COLO829 (cell line): ENCODE data around the gene SHLD1.

Source experiments
- DNase-seq: peaks from one replicate; pipeline ENCODE4 v3.0.0; 2012; ENCODE audit warnings: low spot score

The SHLD1 gene

GRCh38 chr20:5893052-5893451 is 142.9 kb downstream of the SHLD1 start:
- no peak for DNase-seq

- no peak for DNase-seq
Measured at GRCh38 chr20:5893621-5894020, 143.4 kb downstream of the SHLD1 start.

GRCh38 chr20:5895626-5896025 is 145.4 kb downstream of the SHLD1 start:
- DNase-seq: no peak

GRCh38 chr20:5899444-5899843 is 149.2 kb downstream of the SHLD1 start:
- no peak for DNase-seq

- DNase-seq: no peak
Measured at GRCh38 chr20:5900908-5901307, 150.7 kb downstream of the SHLD1 start.

GRCh38 chr20:5908981-5909380 is 158.8 kb downstream of the SHLD1 start:
- no peak for DNase-seq

GRCh38 chr20:5910186-5910585 is 160.0 kb downstream of the SHLD1 start:
- no peak for DNase-seq

GRCh38 chr20:5913166-5913565 is 163.0 kb downstream of the SHLD1 start:
- DNase-seq: no peak
